ENCODE measurements around the gene CFTR. TPM values are rescaled to one million over a fixed set of nuclear protein-coding genes. Genes with fewer than 3 reads are reported as not detected.

The CFTR gene
- total RNA-seq, 2 experiments from 2014 or later, result not detected

GRCh38 chr7:117652943-117653680 lies 173.3 kb downstream of the CFTR start:
- no peaks in the 10 kb centered on the region for H3K9me3 Mint-ChIP-seq
- no peaks in the 10 kb centered on the region for H3K4me1 Mint-ChIP-seq
- no peaks in the 10 kb centered on the region for H3K27me3 Mint-ChIP-seq
- no peaks in the 10 kb centered on the region for H3K36me3 Mint-ChIP-seq
- H3K27ac Mint-ChIP-seq, result no peak overlapping the region
- ATAC-seq (ENCODE audit: low read depth), result no peak
- no peak overlapping the region for H3K4me3 Mint-ChIP-seq
- POLR2A ChIA-PET, result no interaction called here
- DNase-seq, result no peak

- ATAC-seq (ENCODE audit: low read depth) (no peak), DNase-seq (no peak)
- Mint-ChIP-seq H3K36me3 (no peaks in the 10 kb centered on the region), H3K4me3 (no peak overlapping the region), H3K27me3 (no peaks in the 10 kb centered on the region), H3K9me3 (no peaks in the 10 kb centered on the region), H3K27ac (no peak overlapping the region), H3K4me1 (no peaks in the 10 kb centered on the region)
- POLR2A ChIA-PET, result no interaction called here
These were observed 175.0 kb downstream of the CFTR start for GRCh38 chr7:117654780-117655179.

GRCh38 chr7:117656806-117657205 lies 177.0 kb downstream of the CFTR start:
- Mint-ChIP-seq H3K4me3 (no peak overlapping the region), H3K9me3 (no peaks in the 10 kb centered on the region), H3K27ac (no peak overlapping the region), H3K27me3 (no peaks in the 10 kb centered on the region), H3K4me1 (no peaks in the 10 kb centered on the region), H3K36me3 (no peaks in the 10 kb centered on the region)
- POLR2A ChIA-PET, result no interaction called here
- ATAC-seq (ENCODE audit: low read depth), result no peak
- DNase-seq, result no peak

- ATAC-seq (ENCODE audit: low read depth), result no peak
- no peaks in the 10 kb centered on the region for H3K27me3 Mint-ChIP-seq
- H3K4me3 Mint-ChIP-seq, result no peak overlapping the region
- no peaks in the 10 kb centered on the region for H3K4me1 Mint-ChIP-seq
- no peaks in the 10 kb centered on the region for H3K9me3 Mint-ChIP-seq
- H3K36me3 Mint-ChIP-seq, result no peaks in the 10 kb centered on the region
- H3K27ac Mint-ChIP-seq, result no peak overlapping the region
- no peak for DNase-seq
- POLR2A ChIA-PET, result no interaction called here
These were observed 179.7 kb downstream of the CFTR start for GRCh38 chr7:117659531-117660011.

GRCh38 chr7:117661328-117661727 lies 181.5 kb downstream of the CFTR start:
- Mint-ChIP-seq H3K36me3 (no peaks in the 10 kb centered on the region), H3K4me1 (no peaks in the 10 kb centered on the region), H3K4me3 (no peak overlapping the region), H3K9me3 (no peaks in the 10 kb centered on the region), H3K27ac (no peak overlapping the region), H3K27me3 (no peaks in the 10 kb centered on the region)
- ATAC-seq (ENCODE audit: low read depth), result no peak
- POLR2A ChIA-PET, result no interaction called here
- DNase-seq, result no peak

GRCh38 chr7:117664047-117664446 lies 184.2 kb downstream of the CFTR start:
- H3K4me3 Mint-ChIP-seq, result no peak overlapping the region
- H3K27ac Mint-ChIP-seq, result no peak overlapping the region
- H3K27me3 Mint-ChIP-seq, result no peaks in the 10 kb centered on the region
- ATAC-seq (ENCODE audit: low read depth) (no peak), DNase-seq (no peak)
- no peaks in the 10 kb centered on the region for H3K9me3 Mint-ChIP-seq
- no peaks in the 10 kb centered on the region for H3K36me3 Mint-ChIP-seq
- no peaks in the 10 kb centered on the region for H3K4me1 Mint-ChIP-seq
- POLR2A ChIA-PET, result no interaction called here

GRCh38 chr7:117665368-117665767 lies 185.5 kb downstream of the CFTR start:
- no peaks in the 10 kb centered on the region for H3K4me1 Mint-ChIP-seq
- ATAC-seq (ENCODE audit: low read depth), result no peak
- no peak overlapping the region for H3K4me3 Mint-ChIP-seq
- POLR2A ChIA-PET, result no interaction called here
- H3K27me3 Mint-ChIP-seq, result no peaks in the 10 kb centered on the region
- H3K9me3 Mint-ChIP-seq, result no peaks in the 10 kb centered on the region
- H3K36me3 Mint-ChIP-seq, result no peaks in the 10 kb centered on the region
- DNase-seq, result no peak
- H3K27ac Mint-ChIP-seq, result no peak overlapping the region

- no peak for ATAC-seq (ENCODE audit: low read depth)
- H3K4me3 Mint-ChIP-seq, result no peak overlapping the region
- no peaks in the 10 kb centered on the region for H3K27me3 Mint-ChIP-seq
- no peak for DNase-seq
- H3K9me3 Mint-ChIP-seq, result no peaks in the 10 kb centered on the region
- H3K4me1 Mint-ChIP-seq, result no peaks in the 10 kb centered on the region
- POLR2A ChIA-PET, result no interaction called here
- H3K27ac Mint-ChIP-seq, result no peak overlapping the region
- H3K36me3 Mint-ChIP-seq, result no peaks in the 10 kb centered on the region
These were observed 186.2 kb downstream of the CFTR start for GRCh38 chr7:117666031-117666430.

GRCh38 chr7:117666689-117667088 lies 186.9 kb downstream of the CFTR start:
- no peak overlapping the region for H3K27ac Mint-ChIP-seq
- no peak for ATAC-seq (ENCODE audit: low read depth)
- no peaks in the 10 kb centered on the region for H3K36me3 Mint-ChIP-seq

GRCh38 chr7:117667456-117667855 lies 187.6 kb downstream of the CFTR start:
- Mint-ChIP-seq H3K4me3 (no peak overlapping the region), H3K27ac (no peak overlapping the region), H3K27me3 (no peaks in the 10 kb centered on the region), H3K4me1 (no peaks in the 10 kb centered on the region), H3K9me3 (no peaks in the 10 kb centered on the region), H3K36me3 (no peaks in the 10 kb centered on the region)
- no peak for DNase-seq
- POLR2A ChIA-PET, result no interaction called here
- ATAC-seq (ENCODE audit: low read depth), result no peak

More at GRCh38 chr7:117666689-117667088, 186.9 kb downstream of the CFTR start:
- Mint-ChIP-seq H3K4me1 (no peaks in the 10 kb centered on the region), H3K9me3 (no peaks in the 10 kb centered on the region), H3K4me3 (no peak overlapping the region), H3K27me3 (no peaks in the 10 kb centered on the region)
- POLR2A ChIA-PET, result no interaction called here
- DNase-seq, result no peak

- no peaks in the 10 kb centered on the region for H3K36me3 Mint-ChIP-seq
- H3K4me3 Mint-ChIP-seq, result no peak overlapping the region
- ATAC-seq (ENCODE audit: low read depth) (no peak), DNase-seq (no peak)
- H3K9me3 Mint-ChIP-seq, result no peaks in the 10 kb centered on the region
- H3K27me3 Mint-ChIP-seq, result no peaks in the 10 kb centered on the region
- POLR2A ChIA-PET, result no interaction called here
- H3K4me1 Mint-ChIP-seq, result no peaks in the 10 kb centered on the region
- H3K27ac Mint-ChIP-seq, result no peak overlapping the region
These were observed 190.0 kb downstream of the CFTR start for GRCh38 chr7:117669818-117670217.

- DNase-seq (no peak), ATAC-seq (ENCODE audit: low read depth) (no peak)
- Mint-ChIP-seq H3K27ac (no peak overlapping the region), H3K9me3 (no peaks in the 10 kb centered on the region), H3K4me3 (no peak overlapping the region), H3K36me3 (no peaks in the 10 kb centered on the region), H3K4me1 (no peaks in the 10 kb centered on the region), H3K27me3 (no peaks in the 10 kb centered on the region)
- POLR2A ChIA-PET, result no interaction called here
These were observed 192.6 kb downstream of the CFTR start for GRCh38 chr7:117672453-117672852.

- Mint-ChIP-seq H3K27ac (no peak overlapping the region), H3K9me3 (no peaks in the 10 kb centered on the region), H3K4me3 (no peak overlapping the region), H3K36me3 (no peaks in the 10 kb centered on the region), H3K4me1 (no peaks in the 10 kb centered on the region), H3K27me3 (no peaks in the 10 kb centered on the region)
- no peak for DNase-seq
- POLR2A ChIA-PET, result no interaction called here
- ATAC-seq (ENCODE audit: low read depth), result no peak
These were observed 193.5 kb downstream of the CFTR start for GRCh38 chr7:117673367-117673766.

- POLR2A ChIA-PET, result no interaction called here
- ATAC-seq (ENCODE audit: low read depth), result no peak
- no peaks in the 10 kb centered on the region for H3K4me1 Mint-ChIP-seq
- no peak overlapping the region for H3K4me3 Mint-ChIP-seq
- H3K27ac Mint-ChIP-seq, result no peak overlapping the region
- H3K36me3 Mint-ChIP-seq, result no peaks in the 10 kb centered on the region
- no peaks in the 10 kb centered on the region for H3K27me3 Mint-ChIP-seq
- DNase-seq, result no peak
- H3K9me3 Mint-ChIP-seq, result no peaks in the 10 kb centered on the region
These were observed 194.0 kb downstream of the CFTR start for GRCh38 chr7:117673839-117674238.

GRCh38 chr7:117674617-117675016 lies 194.8 kb downstream of the CFTR start:
- H3K27me3 Mint-ChIP-seq, result no peaks in the 10 kb centered on the region
- H3K4me3 Mint-ChIP-seq, result no peak overlapping the region
- no peaks in the 10 kb centered on the region for H3K9me3 Mint-ChIP-seq
- no peak overlapping the region for H3K27ac Mint-ChIP-seq
- POLR2A ChIA-PET, result no interaction called here
- no peaks in the 10 kb centered on the region for H3K4me1 Mint-ChIP-seq
- DNase-seq (no peak), ATAC-seq (ENCODE audit: low read depth) (no peak)
- H3K36me3 Mint-ChIP-seq, result no peaks in the 10 kb centered on the region
